Vagina (tissue), 2 donors: ENCODE measurements around the gene RAB4A.

ENCODE experiments used
- POLR2AphosphoS5 ChIP-seq, 2 donors: sonication (generic); formaldehyde crosslinking; IDR thresholded peaks; one replicate each; pipeline ENCODE4 v1.9.0; 2017; ENCODE audit warnings: antibody characterized with exemption in 2 of 2, mild to moderate bottlenecking in 2 of 2, low read depth in 1 of 2; ENCODE audit not compliant: insufficient read depth in 1 of 2
- TF ChIP-seq, protein P1 (sequence below), 3 experiments: fragments of 450-650 bp in 2 of 3; fragments of 200-600 bp in 1 of 3; sonication (generic) in 1 of 3; IDR thresholded peaks; one replicate each; pipeline ENCODE4 v1.5.1; 2017 to 2019; ENCODE audit warnings: antibody characterized with exemption in 3 of 3, mild to moderate bottlenecking in 2 of 3, moderate library complexity in 2 of 3

DNA sequence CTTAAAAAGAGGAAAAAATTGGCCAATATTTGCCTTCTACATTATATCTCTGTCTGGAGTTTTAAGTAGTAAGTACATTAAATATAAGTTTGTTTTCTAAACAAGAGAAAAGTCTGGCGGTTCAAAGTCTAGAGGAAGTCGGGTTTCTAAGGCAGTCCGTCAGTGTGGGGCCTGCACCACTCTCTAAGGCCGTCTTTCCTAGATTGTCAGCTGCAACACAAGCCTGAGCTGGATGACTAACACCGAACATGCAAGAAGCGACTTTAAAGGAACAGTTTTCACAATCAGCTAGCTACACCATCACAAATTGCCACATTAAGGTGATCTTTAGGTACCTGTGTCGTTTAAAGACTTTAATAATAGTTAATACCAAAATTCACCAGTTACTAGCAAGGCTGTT, 52.3 kb downstream of the RAB4A start:
- TF ChIP-seq, protein P1, sequence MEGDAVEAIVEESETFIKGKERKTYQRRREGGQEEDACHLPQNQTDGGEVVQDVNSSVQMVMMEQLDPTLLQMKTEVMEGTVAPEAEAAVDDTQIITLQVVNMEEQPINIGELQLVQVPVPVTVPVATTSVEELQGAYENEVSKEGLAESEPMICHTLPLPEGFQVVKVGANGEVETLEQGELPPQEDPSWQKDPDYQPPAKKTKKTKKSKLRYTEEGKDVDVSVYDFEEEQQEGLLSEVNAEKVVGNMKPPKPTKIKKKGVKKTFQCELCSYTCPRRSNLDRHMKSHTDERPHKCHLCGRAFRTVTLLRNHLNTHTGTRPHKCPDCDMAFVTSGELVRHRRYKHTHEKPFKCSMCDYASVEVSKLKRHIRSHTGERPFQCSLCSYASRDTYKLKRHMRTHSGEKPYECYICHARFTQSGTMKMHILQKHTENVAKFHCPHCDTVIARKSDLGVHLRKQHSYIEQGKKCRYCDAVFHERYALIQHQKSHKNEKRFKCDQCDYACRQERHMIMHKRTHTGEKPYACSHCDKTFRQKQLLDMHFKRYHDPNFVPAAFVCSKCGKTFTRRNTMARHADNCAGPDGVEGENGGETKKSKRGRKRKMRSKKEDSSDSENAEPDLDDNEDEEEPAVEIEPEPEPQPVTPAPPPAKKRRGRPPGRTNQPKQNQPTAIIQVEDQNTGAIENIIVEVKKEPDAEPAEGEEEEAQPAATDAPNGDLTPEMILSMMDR (IDR thresholded peaks at IDR 0.05): no peak
- TF ChIP-seq POLR2AphosphoS5 (IDR thresholded peaks at IDR 0.05; ENCODE audit: insufficient read depth in 1 of 2, low read depth in 1 of 2): no peak
